ENCODE data around the gene ARHGAP15. TPM values are rescaled to one million over a fixed set of nuclear protein-coding genes. Genes with fewer than 3 reads are reported as not detected.

ARHGAP15 gene
- polyA plus RNA-seq, 1 donor: 16.4 TPM

GRCh38 chr2:143336719-143337210 is 207.5 kb downstream of the ARHGAP15 start:
- WGBS (ENCODE audit: insufficient coverage, low lambda C conversion rate): 100% methylated on average over 1 of the region's 1 CpG
- Histone ChIP-seq H3K27ac (ENCODE audit: low read length) (no peak overlapping the region), H3K9me3 (ENCODE audit: control insufficient read depth, low read depth, low read length) (no peaks in the 10 kb centered on the region), H3K4me1 (ENCODE audit: control insufficient read depth, insufficient read depth, low read length) (no peaks in the 10 kb centered on the region), H3K36me3 (ENCODE audit: control insufficient read depth, insufficient read depth, low read length) (no peaks in the 10 kb centered on the region), H3K27me3 (ENCODE audit: control insufficient read depth, insufficient read depth, low read length) (no peaks in the 10 kb centered on the region), H3K4me3 (ENCODE audit: low read length) (no peak overlapping the region)
- DNase-seq: no peak

GRCh38 chr2:143341478-143341877 is 212.3 kb downstream of the ARHGAP15 start:
- H3K9me3 ChIP-seq (ENCODE audit: control insufficient read depth, low read depth, low read length): no peaks in the 10 kb centered on the region
- no peak overlapping the region for H3K27ac ChIP-seq (ENCODE audit: low read length)
- 100% methylated on average over 1 of the region's 2 CpGs for WGBS (ENCODE audit: insufficient coverage, low lambda C conversion rate)
- H3K4me1 ChIP-seq (ENCODE audit: control insufficient read depth, insufficient read depth, low read length): no peaks in the 10 kb centered on the region
- DNase-seq: no peak
- no peaks in the 10 kb centered on the region for H3K36me3 ChIP-seq (ENCODE audit: control insufficient read depth, insufficient read depth, low read length)
- no peaks in the 10 kb centered on the region for H3K27me3 ChIP-seq (ENCODE audit: control insufficient read depth, insufficient read depth, low read length)
- H3K4me3 ChIP-seq (ENCODE audit: low read length): no peak overlapping the region

GRCh38 chr2:143344780-143345179 is 215.6 kb downstream of the ARHGAP15 start:
- no peaks in the 10 kb centered on the region for H3K36me3 ChIP-seq (ENCODE audit: control insufficient read depth, insufficient read depth, low read length)
- DNase-seq: no peak
- no peaks in the 10 kb centered on the region for H3K9me3 ChIP-seq (ENCODE audit: control insufficient read depth, low read depth, low read length)
- no peak overlapping the region for H3K4me3 ChIP-seq (ENCODE audit: low read length)
- H3K4me1 ChIP-seq (ENCODE audit: control insufficient read depth, insufficient read depth, low read length): no peaks in the 10 kb centered on the region
- WGBS (ENCODE audit: insufficient coverage, low lambda C conversion rate): no CpG with 5 or more reads among the region's 2 CpGs
- H3K27ac ChIP-seq (ENCODE audit: low read length): no peak overlapping the region
- no peaks in the 10 kb centered on the region for H3K27me3 ChIP-seq (ENCODE audit: control insufficient read depth, insufficient read depth, low read length)

GRCh38 chr2:143345887-143346787 is 216.9 kb downstream of the ARHGAP15 start:
- Histone ChIP-seq H3K27me3 (ENCODE audit: control insufficient read depth, insufficient read depth, low read length) (no peaks in the 10 kb centered on the region), H3K36me3 (ENCODE audit: control insufficient read depth, insufficient read depth, low read length) (no peaks in the 10 kb centered on the region), H3K27ac (ENCODE audit: low read length) (no peak overlapping the region), H3K4me3 (ENCODE audit: low read length) (no peak overlapping the region), H3K4me1 (ENCODE audit: control insufficient read depth, insufficient read depth, low read length) (no peaks in the 10 kb centered on the region), H3K9me3 (ENCODE audit: control insufficient read depth, low read depth, low read length) (no peaks in the 10 kb centered on the region)
- no CpG with 5 or more reads among the region's 9 CpGs for WGBS (ENCODE audit: insufficient coverage, low lambda C conversion rate)
- no peak for DNase-seq

GRCh38 chr2:143347271-143347695 is 218.1 kb downstream of the ARHGAP15 start:
- Histone ChIP-seq H3K36me3 (ENCODE audit: control insufficient read depth, insufficient read depth, low read length) (no peaks in the 10 kb centered on the region), H3K4me1 (ENCODE audit: control insufficient read depth, insufficient read depth, low read length) (no peaks in the 10 kb centered on the region), H3K4me3 (ENCODE audit: low read length) (no peak overlapping the region), H3K27me3 (ENCODE audit: control insufficient read depth, insufficient read depth, low read length) (no peaks in the 10 kb centered on the region), H3K9me3 (ENCODE audit: control insufficient read depth, low read depth, low read length) (no peaks in the 10 kb centered on the region), H3K27ac (ENCODE audit: low read length) (no peak overlapping the region)
- WGBS (ENCODE audit: insufficient coverage, low lambda C conversion rate): 50% methylated on average over 2 of the region's 10 CpGs
- peak; percentile 1 to 3 for DNase-seq

GRCh38 chr2:143347901-143348414 is 218.7 kb downstream of the ARHGAP15 start:
- H3K36me3 ChIP-seq (ENCODE audit: control insufficient read depth, insufficient read depth, low read length): no peaks in the 10 kb centered on the region
- no peaks in the 10 kb centered on the region for H3K4me1 ChIP-seq (ENCODE audit: control insufficient read depth, insufficient read depth, low read length)
- no peaks in the 10 kb centered on the region for H3K9me3 ChIP-seq (ENCODE audit: control insufficient read depth, low read depth, low read length)
- no peak for DNase-seq
- no peak overlapping the region for H3K27ac ChIP-seq (ENCODE audit: low read length)
- WGBS (ENCODE audit: insufficient coverage, low lambda C conversion rate): 80% methylated on average over 1 of the region's 4 CpGs
- H3K4me3 ChIP-seq (ENCODE audit: low read length): no peak overlapping the region
- no peaks in the 10 kb centered on the region for H3K27me3 ChIP-seq (ENCODE audit: control insufficient read depth, insufficient read depth, low read length)

- H3K4me1 ChIP-seq (ENCODE audit: control insufficient read depth, insufficient read depth, low read length): no peaks in the 10 kb centered on the region
- 93% methylated on average over 7 of the region's 13 CpGs for WGBS (ENCODE audit: insufficient coverage, low lambda C conversion rate)
- H3K27me3 ChIP-seq (ENCODE audit: control insufficient read depth, insufficient read depth, low read length): no peaks in the 10 kb centered on the region
- H3K36me3 ChIP-seq (ENCODE audit: control insufficient read depth, insufficient read depth, low read length): no peaks in the 10 kb centered on the region
- H3K4me3 ChIP-seq (ENCODE audit: low read length): no peak overlapping the region
- H3K27ac ChIP-seq (ENCODE audit: low read length): no peak overlapping the region
- no peaks in the 10 kb centered on the region for H3K9me3 ChIP-seq (ENCODE audit: control insufficient read depth, low read depth, low read length)
- DNase-seq: no peak
These were observed 225.0 kb downstream of the ARHGAP15 start for GRCh38 chr2:143354050-143354750.

- H3K4me3 ChIP-seq (ENCODE audit: low read length): no peak overlapping the region
These were observed 226.7 kb downstream of the ARHGAP15 start for GRCh38 chr2:143355870-143356269.

GRCh38 chr2:143356336-143356735 is 227.1 kb downstream of the ARHGAP15 start:
- WGBS (ENCODE audit: insufficient coverage, low lambda C conversion rate): no CpG with 5 or more reads among the region's 3 CpGs
- no peak for DNase-seq

More at GRCh38 chr2:143355870-143356269, 226.7 kb downstream of the ARHGAP15 start:
- Histone ChIP-seq H3K4me1 (ENCODE audit: control insufficient read depth, insufficient read depth, low read length) (no peaks in the 10 kb centered on the region), H3K36me3 (ENCODE audit: control insufficient read depth, insufficient read depth, low read length) (no peaks in the 10 kb centered on the region), H3K27me3 (ENCODE audit: control insufficient read depth, insufficient read depth, low read length) (no peaks in the 10 kb centered on the region), H3K9me3 (ENCODE audit: control insufficient read depth, low read depth, low read length) (no peaks in the 10 kb centered on the region), H3K27ac (ENCODE audit: low read length) (no peak overlapping the region)
- DNase-seq: no peak
- WGBS (ENCODE audit: insufficient coverage, low lambda C conversion rate): no CpG with 5 or more reads among the region's 6 CpGs

GRCh38 chr2:143356736-143357446 is 227.7 kb downstream of the ARHGAP15 start:
- Histone ChIP-seq H3K27me3 (ENCODE audit: control insufficient read depth, insufficient read depth, low read length) (no peaks in the 10 kb centered on the region), H3K4me1 (ENCODE audit: control insufficient read depth, insufficient read depth, low read length) (no peaks in the 10 kb centered on the region), H3K36me3 (ENCODE audit: control insufficient read depth, insufficient read depth, low read length) (no peaks in the 10 kb centered on the region), H3K4me3 (ENCODE audit: low read length) (no peak overlapping the region), H3K9me3 (ENCODE audit: control insufficient read depth, low read depth, low read length) (no peaks in the 10 kb centered on the region), H3K27ac (ENCODE audit: low read length) (no peak overlapping the region)
- WGBS (ENCODE audit: insufficient coverage, low lambda C conversion rate): 77% methylated on average over 2 of the region's 6 CpGs
- DNase-seq: no peak

More at GRCh38 chr2:143356336-143356735, 227.1 kb downstream of the ARHGAP15 start:
- H3K36me3 ChIP-seq (ENCODE audit: control insufficient read depth, insufficient read depth, low read length): no peaks in the 10 kb centered on the region
- no peaks in the 10 kb centered on the region for H3K4me1 ChIP-seq (ENCODE audit: control insufficient read depth, insufficient read depth, low read length)
- no peaks in the 10 kb centered on the region for H3K9me3 ChIP-seq (ENCODE audit: control insufficient read depth, low read depth, low read length)
- no peak overlapping the region for H3K4me3 ChIP-seq (ENCODE audit: low read length)
- H3K27me3 ChIP-seq (ENCODE audit: control insufficient read depth, insufficient read depth, low read length): no peaks in the 10 kb centered on the region
- H3K27ac ChIP-seq (ENCODE audit: low read length): no peak overlapping the region

Data from large intestine (tissue), 3 donors.